GM18517 (cell line): ENCODE results near the gene ATP10B.
"Not testable (repeated sequence)": the region's sequence is repeated elsewhere in the genome, so short reads cannot be mapped to it uniquely, and the experiment has no call there.

Experiments
- ATAC-seq: cut with Tn5 transposase; IDR thresholded peaks from one replicate; pipeline ENCODE4 v1.9.1; 2021; ENCODE audit warnings: mild to moderate bottlenecking, moderate library complexity; ENCODE audit not compliant: unreplicated experiment

Gene ATP10B

DNA sequence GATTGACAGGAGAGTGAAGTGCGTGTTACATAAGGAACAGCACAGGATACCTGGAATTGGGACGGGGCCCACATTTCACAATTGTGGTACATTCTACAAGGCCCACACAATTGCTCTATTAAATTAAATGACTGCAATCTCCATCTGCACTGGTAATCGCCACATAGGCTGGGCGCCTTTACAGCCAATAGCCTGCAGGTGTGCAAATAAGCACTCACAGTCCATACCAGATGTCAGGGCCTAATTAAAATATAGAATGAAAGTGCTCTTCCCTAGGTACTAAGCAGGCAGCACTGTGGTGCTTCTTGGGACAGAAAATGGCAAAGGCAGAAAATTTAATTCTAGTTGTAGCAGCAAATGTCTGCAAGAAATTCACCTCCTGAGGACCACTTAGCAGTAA lies 82.7 kb downstream of the ATP10B start:
- ATAC-seq = no peak

DNA sequence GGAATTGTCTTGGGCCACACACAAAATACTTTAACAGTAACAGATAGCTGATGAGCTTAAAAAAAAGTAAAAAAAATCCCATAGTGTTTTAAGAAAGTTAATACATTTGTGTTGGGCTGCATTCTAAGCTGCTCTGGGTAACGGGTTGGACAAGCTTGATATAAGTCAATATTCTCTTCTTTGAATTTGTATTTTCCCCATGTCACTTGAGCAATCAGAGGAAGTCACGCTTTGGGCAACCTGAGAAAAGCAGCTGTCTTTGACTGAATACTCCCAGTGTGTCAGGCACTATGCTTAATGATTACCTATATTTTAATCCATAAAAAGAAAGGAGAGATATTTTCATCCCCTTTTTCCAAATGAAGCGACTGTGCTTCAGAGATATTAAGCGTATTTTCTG lies 84.9 kb downstream of the ATP10B start:
- no peak for ATAC-seq

DNA sequence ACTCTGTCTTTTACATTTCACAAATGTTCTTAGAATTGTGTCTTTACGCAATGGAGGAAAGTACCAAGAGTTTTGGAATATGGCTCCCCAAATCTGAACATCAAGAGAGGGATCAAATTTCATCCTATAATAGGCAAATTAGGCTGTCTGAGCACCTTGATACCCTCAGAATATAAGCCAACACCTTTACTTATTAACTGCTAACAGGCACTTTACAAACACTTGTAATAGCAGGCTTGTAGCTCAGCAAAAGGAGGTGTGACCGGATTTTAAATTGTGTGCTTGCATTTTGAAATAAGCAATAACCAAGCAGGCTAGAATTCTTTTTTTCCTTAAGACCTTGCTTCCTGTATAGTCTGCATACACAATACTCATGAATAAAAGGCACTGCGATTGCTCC lies 92.0 kb downstream of the ATP10B start:
- ATAC-seq = no peak

DNA sequence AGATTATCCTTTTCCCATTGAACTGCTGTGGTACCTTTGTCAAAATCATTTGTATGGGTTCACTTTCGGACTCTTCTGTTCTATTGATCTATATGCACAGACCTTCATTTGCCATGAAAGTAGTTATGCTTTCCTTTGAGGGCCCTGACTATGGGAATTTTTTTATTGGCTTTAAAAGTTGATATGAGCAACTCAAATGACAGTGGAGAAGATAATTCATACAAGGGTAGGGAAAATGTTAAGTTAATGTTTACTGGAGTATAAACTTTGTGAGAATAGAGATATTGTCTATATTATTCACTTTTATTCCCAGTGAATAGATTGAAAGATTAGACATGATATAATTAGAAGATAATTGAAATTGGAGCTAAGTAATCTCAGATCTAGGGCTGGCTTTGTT lies 94.8 kb downstream of the ATP10B start:
- no peak for ATAC-seq

DNA sequence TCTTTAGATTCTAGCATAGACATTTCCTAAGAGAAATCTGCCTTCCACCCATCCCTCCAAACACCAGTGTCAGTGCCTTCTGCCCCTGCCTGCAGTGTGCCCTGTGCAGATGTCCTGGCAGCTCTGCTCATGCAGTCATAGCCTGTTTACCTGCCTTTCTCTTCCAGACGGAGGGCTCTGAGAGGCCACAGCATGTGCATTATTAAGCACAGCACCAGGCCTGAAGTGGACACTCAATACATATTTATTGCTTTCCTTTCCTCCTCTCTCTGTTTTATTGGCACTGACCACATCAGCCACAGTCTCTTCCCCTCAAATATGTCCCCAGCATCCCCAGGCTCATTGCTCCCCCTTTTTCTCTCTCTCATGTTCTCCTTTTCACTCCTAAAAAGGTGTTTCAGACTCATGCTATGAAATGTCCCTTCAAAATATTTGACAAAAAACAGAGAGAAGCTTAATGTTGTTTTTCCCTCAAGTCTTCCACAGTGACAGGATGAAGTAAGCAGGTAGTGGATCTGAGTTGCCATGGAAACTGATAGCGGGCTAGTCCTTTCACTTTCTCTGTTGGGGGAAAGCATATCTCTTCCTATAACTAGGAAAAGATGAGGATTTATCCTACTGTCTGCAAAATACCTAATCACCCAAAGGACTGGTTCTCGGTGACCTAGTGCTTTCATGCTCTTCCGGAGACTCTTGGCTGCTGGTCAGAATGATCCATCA lies 100.9 kb downstream of the ATP10B start:
- ATAC-seq = no peak

DNA sequence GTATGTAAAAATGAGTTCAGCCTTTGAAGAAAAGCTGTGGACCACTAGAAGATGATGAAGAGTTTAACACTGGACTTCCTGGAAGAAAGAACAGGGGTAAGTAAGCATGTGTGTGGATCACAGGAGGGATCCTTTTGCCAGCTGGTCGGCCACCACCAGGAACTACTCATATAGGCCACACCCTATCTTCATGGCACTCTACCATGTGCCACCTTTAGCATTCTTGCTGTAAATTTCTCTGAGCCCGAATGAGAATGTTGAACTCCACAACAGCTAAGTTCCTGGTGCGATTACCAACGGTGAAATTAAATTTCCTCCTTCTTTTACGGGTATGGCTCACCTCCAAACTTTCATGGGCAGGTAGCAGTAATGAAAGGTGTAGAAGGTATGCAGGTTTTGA lies 102.3 kb downstream of the ATP10B start:
- no peak for ATAC-seq

DNA sequence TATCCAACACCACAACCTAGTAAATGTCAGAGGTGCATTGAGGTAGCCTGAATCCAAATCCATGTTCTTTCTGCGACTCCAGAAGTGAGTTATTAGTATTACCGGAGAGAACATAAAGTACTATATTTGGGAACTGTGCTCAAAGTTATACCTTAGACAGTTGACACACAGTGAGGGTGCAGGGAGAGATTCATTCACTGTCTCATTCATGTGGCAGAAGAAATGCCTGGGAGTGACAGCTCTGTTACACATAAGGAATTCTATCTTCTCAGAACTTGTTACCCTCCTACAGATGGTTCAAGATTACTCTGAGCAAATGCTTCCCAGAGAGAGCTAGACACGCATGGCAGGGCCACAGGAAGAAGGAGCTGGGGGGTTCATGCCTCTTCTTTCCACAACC lies 103.0 kb downstream of the ATP10B start:
- ATAC-seq = no peak

DNA sequence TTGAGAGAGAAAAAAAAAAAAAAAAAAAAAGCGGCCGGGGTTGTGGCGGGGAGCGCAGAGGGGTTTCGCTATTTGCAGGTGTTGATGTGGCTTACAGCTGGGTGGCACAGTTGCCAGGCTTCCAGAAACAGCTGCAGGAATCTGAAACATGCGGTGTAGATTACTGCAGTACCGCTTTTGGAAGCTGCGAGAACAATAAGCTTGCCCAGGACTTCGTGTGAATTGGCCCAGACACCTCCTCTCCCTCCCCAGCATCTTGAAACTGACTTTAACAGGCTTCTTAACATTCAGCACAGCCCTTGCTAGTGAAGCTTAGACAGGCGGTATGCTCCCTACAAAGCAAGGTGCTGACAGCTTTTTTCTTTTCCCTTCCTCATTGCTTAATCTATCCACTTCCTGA lies 104.0 kb downstream of the ATP10B start:
- ATAC-seq = no peak

DNA sequence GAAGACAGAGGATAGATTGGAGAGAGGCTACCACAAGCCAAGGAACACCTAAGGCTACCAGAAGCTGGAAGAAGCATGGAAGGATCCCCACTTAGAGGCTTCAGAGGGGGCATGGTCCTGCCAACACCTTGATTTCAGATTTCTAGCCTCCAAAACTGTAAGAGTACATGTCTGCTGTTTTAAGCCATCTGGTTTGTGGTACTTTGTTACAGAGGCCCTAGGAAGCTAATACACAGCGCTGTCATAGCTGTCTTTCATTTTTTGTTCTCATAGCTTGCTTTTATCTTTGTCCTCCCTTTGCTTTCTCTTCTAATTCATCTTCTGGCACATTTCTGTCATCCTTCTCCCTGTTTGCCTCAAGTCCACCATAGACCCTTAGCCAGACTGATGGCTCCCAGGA lies 104.5 kb downstream of the ATP10B start:
- ATAC-seq = no peak

DNA sequence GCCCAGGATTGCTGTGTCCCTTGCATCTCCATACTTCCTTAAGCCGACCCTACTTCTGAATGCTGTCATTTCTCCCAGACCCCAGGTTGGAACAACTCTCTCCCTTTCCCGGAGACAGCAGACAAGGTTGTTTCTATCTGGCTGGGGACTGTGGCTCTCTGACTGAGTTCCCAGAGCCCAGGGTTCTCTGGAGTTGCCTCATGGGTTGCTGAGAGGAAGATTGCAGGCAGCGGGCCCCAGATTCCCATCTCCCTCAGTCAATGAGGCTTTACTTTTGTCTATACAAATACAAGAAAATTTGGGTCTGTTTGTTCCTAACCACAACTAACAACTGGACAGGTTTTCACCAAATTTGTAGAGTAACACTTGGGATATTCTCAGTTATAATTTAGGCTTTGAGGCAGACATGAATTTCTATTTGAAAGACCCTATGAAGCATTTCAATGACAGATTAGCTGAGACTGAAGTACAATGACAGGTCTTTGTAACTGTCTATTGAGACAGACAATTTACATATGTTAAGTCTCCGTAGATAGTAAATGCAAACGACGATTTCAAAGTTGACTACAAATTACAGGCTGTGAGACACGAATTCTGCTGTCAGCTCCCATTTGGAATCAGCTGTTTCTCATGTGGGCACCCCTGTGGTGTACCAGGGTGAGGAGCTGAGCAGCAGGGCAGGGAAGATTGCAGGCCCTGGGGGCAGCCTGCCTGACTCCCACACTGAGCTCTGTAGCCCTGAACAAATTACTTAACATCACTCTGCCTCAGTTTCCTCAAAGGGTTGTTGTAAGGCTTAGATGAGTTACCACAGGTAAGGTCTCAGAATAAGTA lies 107.5 kb downstream of the ATP10B start:
- ATAC-seq = no peak

DNA sequence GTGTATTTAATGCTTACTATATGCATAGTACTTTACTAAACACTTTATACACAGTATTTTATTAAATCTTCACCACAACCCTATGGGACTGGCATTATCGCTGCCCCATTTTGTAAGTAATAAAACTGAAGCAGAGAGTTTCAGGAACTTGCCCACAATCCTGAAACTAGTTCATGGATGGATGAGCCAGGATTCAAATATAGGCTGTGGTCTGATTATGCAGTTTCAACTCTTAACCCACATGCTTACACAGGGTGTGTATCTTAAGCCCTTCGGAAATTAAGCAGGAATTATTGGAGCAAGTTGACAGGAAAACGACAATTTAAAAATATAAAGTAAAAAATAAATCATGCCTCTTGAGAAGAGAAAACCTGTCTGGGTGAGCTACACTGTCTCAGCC lies 109.0 kb downstream of the ATP10B start:
- ATAC-seq = no peak

DNA sequence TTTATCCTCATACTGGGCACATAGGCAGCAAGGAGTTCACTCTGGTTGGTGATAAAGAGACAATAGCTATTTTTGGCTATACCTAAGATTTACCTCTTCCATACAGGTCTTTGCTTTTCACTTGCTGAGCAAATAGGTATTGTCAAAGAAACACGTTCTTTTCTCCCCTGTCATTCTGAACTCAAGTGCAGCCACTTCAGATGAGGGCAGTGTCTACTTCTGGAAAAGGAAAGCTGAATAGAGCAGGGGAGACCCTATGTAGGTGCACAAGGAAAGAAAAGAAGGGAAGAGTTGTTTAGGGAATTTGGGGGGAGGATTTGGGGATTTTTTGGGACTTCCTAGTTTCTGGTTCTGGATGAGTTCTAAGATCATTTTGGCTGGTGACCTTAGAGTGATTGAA lies 109.6 kb downstream of the ATP10B start:
- ATAC-seq = no peak

DNA sequence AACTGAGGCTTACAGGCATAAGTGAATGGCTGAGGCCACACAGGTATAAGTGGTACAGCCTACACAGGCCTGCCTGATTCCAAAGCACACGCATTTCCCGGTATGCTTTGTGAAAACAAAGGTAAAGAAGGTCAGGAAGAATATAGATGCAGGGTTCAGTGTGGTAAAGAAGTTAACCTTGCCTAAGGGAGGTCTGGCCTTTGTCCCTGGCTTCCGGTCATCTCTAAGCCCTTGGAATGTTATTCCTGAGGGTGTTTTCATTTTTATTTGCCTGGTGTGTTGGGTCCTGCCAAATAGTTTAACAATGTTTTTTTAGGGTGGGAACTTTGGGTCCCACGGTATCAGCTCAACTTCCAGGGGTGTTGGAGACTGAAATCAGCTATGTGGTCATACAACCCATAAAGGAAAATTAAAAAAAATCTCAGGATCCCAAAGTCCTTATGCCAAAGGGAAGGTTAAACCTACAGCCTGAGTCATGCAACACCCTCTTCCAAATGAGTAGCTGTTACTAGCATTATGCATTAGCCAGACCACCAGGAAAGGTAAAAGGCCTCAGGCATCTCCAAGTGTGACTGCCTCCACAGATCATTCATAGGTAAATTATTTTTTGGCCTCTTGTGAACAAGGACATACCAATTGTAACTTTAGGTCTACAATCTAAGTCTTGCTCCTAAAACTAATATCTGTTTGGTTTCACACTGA lies 124.6 kb downstream of the ATP10B start:
- no peak for ATAC-seq

DNA sequence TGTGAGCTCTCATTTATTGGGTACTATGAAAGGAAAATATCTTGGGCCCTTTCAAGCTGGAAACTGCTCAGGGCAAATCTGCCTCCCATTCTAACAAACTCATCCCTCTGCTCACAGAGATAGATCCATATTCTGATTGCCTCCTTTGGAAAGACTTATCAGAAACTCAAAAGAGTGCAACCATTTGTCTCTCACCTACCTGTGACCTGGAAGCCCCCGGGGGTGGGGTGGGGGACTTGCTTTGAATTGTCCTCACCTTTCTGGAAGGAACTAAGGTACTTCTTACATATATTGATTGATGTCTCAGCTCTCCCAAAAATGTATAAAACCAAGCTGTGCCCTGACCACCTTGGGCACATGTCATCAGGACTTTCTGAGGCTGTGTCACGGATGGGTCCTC lies 125.3 kb downstream of the ATP10B start:
- no peak for ATAC-seq

DNA sequence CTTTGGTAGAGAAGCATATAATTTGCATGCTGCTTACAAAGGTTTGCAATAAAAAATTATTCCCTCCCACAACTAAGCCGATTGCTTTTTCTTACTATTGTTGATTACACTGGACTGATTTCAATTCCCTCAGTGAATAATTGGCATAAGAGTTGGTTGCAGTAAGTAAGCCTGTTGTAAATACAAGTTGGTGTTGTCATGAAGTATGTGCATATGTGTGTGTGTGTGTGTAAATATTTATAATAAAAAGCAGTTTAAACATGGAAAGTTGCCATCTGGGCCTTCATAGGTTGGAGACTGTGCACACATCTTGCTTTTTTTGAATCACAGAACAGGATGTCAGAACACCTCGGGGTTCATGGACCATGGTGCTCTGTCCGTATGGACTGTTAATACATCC lies 131.2 kb downstream of the ATP10B start:
- ATAC-seq = no peak

DNA sequence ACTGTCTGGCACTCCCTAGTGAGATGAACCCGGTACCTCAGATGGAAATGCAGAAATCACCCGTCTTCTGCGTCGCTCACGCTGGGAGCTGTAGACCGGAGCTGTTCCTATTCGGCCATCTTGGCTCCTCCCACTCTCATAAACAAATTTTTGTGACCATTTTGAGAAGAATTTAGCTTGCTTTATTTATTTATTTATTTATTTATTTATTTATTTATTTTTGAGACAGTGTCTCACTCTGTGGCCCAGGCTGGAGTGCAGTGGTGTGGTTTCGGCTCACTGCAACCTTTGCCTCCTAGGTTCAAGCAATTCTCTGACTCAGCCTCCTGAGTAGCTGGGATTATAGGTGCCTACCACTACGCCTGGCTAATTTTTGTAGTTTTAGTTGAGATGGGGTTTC lies 136.5 kb downstream of the ATP10B start:
- not testable (repeated sequence) for ATAC-seq

DNA sequence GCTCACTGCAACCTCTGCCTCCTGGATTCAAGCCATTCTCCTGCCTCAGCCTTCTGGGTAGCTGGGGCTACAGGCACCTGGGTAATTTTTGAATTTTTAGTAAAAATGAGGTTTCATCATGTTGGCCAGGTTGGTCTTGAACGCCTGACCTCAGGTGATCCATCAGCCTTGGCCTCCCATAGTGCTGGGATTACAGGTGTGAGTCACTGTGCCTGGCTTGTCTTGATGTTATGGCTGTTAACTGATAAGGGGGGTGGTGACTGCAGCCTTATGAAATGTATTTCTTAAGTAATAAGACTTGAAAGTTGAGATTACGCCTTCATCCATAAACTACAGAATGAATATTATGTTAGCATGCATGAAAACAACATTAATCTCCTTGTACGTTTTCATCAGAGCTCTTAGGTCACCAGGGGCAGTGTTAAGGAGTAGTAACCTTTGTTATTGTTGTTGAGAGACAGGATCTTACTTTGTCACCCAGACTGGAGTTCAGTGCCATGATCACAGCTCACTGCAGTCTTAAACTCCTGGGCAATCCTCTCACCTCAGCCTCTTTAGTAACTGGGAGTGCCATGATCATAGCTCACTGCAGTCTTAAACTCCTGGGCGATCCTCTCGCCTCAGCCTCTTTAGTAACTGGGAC lies 148.3 kb downstream of the ATP10B start:
- ATAC-seq = no peak

DNA sequence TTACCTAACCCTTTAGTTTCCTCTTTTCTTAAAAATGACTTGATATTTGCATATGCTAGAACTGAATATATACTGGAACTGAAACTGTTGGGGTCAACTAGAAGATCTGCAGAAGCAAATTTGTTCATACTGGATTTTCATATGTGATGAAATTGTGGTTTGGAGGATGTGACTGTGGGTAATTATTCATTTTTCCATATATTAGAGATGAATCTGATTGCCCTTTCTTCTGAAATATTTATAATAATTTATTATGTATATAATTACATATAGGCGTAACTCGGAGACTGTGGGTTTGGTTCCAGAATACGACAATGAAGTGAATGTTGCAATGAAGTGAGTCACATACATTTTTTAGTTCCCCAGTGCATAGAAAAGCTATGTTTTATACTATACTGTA lies 149.1 kb downstream of the ATP10B start:
- peak; percentile 99 for ATAC-seq

DNA sequence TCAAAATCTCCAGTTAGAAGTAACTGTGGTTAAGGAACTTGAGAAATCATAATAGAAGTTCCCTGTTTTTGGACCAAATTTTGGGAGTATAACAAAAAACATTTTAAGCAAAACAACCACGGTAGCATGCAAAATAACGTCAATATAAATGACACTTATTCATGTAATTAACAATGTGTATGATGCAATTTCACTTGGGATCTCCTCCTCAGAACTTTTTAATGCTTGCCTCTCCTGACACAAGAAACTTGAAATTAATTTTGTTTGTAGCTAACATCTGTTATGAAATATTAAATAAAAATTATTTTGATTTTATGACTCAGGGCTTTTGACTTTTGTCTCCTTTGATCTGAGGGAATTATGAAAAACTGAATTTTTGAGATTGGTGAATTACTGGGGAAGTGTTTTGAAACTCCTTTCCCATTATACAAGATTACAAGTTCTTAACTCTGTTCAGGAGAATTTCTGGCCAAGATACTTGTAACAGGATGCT lies 149.7 kb downstream of the ATP10B start:
- ATAC-seq = no peak

DNA sequence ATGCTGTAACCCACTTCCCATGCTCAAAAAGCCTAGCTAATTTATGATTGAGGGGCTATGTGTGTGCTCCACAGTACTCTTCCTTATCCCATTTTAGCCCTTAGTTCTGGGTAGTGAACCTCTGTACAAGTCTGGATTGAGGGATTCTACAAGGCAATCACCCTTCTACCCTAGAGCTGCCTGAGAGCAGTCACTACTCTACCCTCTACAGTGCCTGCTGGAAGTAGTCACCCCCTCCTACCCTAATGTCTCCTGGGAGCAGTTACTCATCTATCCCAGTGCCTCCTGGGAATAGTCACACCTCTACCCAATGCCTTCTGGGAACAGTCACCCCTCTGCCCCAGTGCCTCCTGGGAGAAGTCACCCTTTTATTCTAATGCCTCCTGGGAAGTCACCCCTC lies 150.6 kb downstream of the ATP10B start:
- ATAC-seq = no peak

DNA sequence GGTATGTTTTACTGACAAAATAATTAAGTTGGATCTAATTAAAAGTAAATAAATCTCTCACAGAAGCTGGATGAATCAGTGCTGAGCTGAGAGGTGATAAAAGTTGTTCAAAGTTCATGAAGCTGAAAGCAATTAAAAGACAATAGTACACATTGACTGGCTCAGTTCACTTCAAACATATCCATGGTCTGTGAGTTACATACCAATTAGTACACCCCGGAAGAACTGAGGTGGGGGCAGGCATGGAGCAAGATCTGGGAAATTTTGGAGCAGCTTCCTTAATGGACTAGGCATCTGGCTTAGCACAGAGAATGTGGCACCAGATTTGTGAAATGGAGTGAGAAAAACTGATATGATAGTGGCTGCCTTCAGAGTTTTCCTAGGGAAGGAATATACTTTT lies 152.7 kb downstream of the ATP10B start:
- ATAC-seq = no peak
